Gastrocnemius medialis (tissue), 4 donors: ENCODE results near the gene RABGEF1.
"Not testable (repeated sequence)": the region's sequence is repeated elsewhere in the genome, so short reads cannot be mapped to it uniquely, and the experiment has no call there.

Experiments
- POLR2A ChIP-seq, 2 donors: fragments of 450-650 bp; IDR thresholded peaks; one replicate each; pipeline ENCODE4 v1.6.1; 2017; ENCODE audit warnings: antibody characterized with exemption in 2 of 2, mild to moderate bottlenecking in 2 of 2, moderate library complexity in 2 of 2
- TF ChIP-seq, protein P1 (sequence below), 5 experiments: fragments of 450-650 bp in 3 of 5; fragments of 200-600 bp in 2 of 5; sonication (generic) in 2 of 5; IDR thresholded peaks in 4 of 5; conservative IDR thresholded peaks in 1 of 5; 1 replicate in 4 of 5; 2 replicates in 1 of 5; pipeline ENCODE4 v1.5.1; 2016 to 2019; ENCODE audit warnings: antibody characterized with exemption in 5 of 5, mild to moderate bottlenecking in 3 of 5, moderate library complexity in 3 of 5

DNA sequence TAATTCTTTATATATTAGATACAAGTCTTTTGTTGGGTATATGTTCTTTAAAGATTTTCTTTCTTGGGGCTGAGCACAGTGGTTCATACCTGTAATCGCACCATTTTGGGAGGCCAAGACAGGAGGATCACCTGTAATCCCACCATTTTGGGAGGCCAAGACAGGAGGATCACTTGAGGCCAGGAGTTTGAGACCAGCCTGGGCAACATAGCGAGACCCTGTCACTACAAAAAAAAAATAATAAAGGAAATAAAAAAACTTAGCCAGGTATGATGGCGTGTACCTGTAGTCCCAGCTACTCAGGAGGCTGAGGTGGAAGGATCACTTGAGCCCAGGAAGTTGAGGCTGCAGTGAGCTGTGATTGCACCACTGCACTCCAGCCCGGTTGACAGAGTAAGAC lies 29.8 kb upstream of the RABGEF1 start:
- TF ChIP-seq, protein P1, sequence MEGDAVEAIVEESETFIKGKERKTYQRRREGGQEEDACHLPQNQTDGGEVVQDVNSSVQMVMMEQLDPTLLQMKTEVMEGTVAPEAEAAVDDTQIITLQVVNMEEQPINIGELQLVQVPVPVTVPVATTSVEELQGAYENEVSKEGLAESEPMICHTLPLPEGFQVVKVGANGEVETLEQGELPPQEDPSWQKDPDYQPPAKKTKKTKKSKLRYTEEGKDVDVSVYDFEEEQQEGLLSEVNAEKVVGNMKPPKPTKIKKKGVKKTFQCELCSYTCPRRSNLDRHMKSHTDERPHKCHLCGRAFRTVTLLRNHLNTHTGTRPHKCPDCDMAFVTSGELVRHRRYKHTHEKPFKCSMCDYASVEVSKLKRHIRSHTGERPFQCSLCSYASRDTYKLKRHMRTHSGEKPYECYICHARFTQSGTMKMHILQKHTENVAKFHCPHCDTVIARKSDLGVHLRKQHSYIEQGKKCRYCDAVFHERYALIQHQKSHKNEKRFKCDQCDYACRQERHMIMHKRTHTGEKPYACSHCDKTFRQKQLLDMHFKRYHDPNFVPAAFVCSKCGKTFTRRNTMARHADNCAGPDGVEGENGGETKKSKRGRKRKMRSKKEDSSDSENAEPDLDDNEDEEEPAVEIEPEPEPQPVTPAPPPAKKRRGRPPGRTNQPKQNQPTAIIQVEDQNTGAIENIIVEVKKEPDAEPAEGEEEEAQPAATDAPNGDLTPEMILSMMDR (IDR thresholded peaks at IDR 0.05 in 4 of 5, conservative IDR thresholded peaks at IDR 0.05 in 1 of 5): not testable (repeated sequence)
- TF ChIP-seq POLR2A (IDR thresholded peaks at IDR 0.05): not testable (repeated sequence)
